Fibroblast of mammary gland (primary cell): ENCODE results near the gene CEP63.
"Not testable (repeated sequence)": the region's sequence is repeated elsewhere in the genome, so short reads cannot be mapped to it uniquely, and the experiment has no call there.

ENCODE experiments used
- DNase-seq: peaks from one replicate; pipeline ENCODE4 v3.0.0-alpha.2; 2010; ENCODE audit warnings: low read depth
- H3K4me3 ChIP-seq: 2 replicates; pipeline ENCODE4 v1.5.1; 2011; ENCODE audit warnings: low read depth, mild to moderate bottlenecking, low read length, moderate library complexity; ENCODE audit not compliant: control insufficient read depth
- CTCF ChIP-seq: conservative IDR thresholded peaks from 2 replicates; pipeline ENCODE4 v1.5.1; 2011; ENCODE audit warnings: low read depth, low read length, inconsistent platforms; ENCODE audit not compliant: control insufficient read depth, insufficient read depth

CEP63 gene

GRCh38 chr3:134535186-134535970, 49.5 kb downstream of the CEP63 start:
- TF ChIP-seq CTCF: no peak
- DNase-seq: no peak

DNA sequence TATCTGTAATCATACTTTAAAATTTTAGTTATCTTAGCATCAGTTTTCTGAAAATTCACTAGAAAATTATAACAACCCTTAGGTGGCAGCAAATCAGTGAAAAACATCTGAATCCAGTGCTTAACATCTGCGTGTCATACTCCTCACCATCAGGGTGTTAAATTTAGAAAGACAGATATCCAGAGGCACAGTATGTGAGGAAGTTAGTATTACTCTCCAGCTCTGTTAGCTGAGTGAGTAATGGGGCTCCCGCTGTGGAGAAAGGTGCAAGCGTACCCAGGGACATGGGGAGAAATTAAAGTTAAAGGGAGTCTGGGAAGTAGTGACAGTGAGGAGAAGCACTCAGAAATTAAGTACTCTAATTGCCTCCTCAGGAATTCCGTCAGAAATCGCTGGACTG, 50.9 kb downstream of the CEP63 start:
- H3K4me3 ChIP-seq: no peak overlapping the region
- no peak for TF ChIP-seq CTCF
- DNase-seq: no peak

More at GRCh38 chr3:134535186-134535970, 49.5 kb downstream of the CEP63 start:
- no peak overlapping the region for H3K4me3 ChIP-seq

GRCh38 chr3:134542287-134542958, 56.6 kb downstream of the CEP63 start:
- TF ChIP-seq CTCF: no peak
- H3K4me3 ChIP-seq: no peak overlapping the region
- DNase-seq: no peak

DNA sequence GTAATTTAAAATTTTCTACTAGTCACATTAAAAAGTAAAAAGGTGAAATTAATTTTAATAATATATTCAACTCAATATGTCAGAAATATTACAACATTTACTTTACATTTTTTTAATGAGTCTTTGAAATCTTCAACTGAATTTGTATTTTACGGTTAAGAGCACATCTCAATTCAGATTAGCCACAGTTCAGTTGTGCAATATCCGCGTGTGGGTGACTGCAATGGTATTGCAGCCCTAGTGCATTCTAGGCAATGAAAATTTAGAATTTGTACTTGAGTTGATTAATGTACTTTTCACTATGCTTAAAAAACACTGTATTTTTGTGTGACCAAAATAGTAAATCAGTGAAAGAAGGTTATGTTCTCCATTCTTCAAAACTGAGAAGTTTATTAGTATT, 57.3 kb downstream of the CEP63 start:
- TF ChIP-seq CTCF: no peak
- H3K4me3 ChIP-seq: no peak overlapping the region
- DNase-seq: peak; percentile 20

DNA sequence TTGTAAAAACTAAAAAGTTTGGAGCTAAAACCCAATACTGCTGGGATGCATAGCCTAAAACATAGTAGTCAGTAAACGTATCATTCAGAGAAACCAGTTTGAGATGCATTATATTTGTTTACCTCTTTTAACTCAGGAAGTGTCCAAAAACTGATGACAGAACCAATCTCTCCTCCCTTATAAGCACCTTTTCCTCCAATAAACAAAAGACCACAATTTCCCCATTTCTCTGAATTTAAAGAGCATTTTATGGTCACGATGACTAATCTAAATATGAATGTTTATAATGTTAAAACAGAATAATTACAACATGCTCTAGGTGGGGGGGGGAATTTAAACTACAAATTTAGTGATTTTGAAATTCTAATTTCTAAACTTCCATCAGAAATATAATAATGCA, 58.5 kb downstream of the CEP63 start:
- no peak for TF ChIP-seq CTCF
- no peak for DNase-seq
- no peak overlapping the region for H3K4me3 ChIP-seq

GRCh38 chr3:134544783-134545182, 58.9 kb downstream of the CEP63 start:
- not testable (repeated sequence) for DNase-seq, H3K4me3 ChIP-seq

DNA sequence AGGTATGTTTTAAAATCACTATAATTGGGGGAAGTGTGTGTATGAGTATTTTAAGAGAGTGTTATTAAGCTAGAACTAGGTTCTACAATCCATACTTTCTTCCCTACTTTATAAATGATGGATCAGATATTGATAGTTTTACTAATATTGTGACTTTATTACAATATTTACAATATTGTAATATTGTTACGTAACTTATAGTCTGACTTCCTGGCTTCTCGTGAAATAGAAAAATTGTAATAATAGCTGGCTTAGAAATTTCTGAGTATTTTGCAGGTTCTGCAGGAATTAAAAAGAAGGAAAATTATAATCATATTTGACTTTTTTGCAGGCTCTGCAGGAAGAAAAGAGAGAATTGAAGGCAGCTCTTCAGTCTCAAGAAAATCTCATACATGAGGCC, 60.0 kb downstream of the CEP63 start:
- no peak for DNase-seq
- TF ChIP-seq CTCF: no peak
- no peak overlapping the region for H3K4me3 ChIP-seq
